ENCODE results near the gene ARIH2.
A peak's percentile ranks its signal among the peaks of the same experiment; 100 is the strongest.

Gene ARIH2

GRCh38 chr3:48949376-48949717 lies 30.7 kb downstream of the ARIH2 start:
- Histone ChIP-seq H3K79me2 (ENCODE audit: low read length) (peaks cover 70% of the 10 kb centered on the region), H3K4me2 (ENCODE audit: low read length) (no peak overlapping the region), H3K4me3 (ENCODE audit: low read length) (no peak overlapping the region)

GRCh38 chr3:48950051-48950450 lies 31.4 kb downstream of the ARIH2 start:
- peaks cover 17% of the 10 kb centered on the region for H3K36me3 ChIP-seq (replicated peaks; ENCODE audit: low read depth, low read length)
- peaks cover 11% of the 10 kb centered on the region; the same call in 1 of the 2 replicates for H3K4me1 ChIP-seq (ENCODE audit: low read length)
- no peak for TF ChIP-seq EZH2phosphoT487 (IDR thresholded peaks at IDR 0.05; ENCODE audit: low read depth)
- no peak for TF ChIP-seq CTCF (IDR thresholded peaks at IDR 0.05; ENCODE audit: low read depth, low read length)
- no peaks in the 10 kb centered on the region for H4K20me1 ChIP-seq (ENCODE audit: insufficient read depth, low read length)
- no peak overlapping the region for H3K4me3 ChIP-seq (ENCODE audit: low read length)
- no peak overlapping the region for H2AFZ ChIP-seq (ENCODE audit: low read depth, low read length)
- H3K9me3 ChIP-seq (ENCODE audit: insufficient read depth, low read length), result no peaks in the 10 kb centered on the region
- no peak overlapping the region for H3K4me2 ChIP-seq (ENCODE audit: low read length)
- no peak overlapping the region for H3K27ac ChIP-seq (ENCODE audit: low read length)
- H3K79me2 ChIP-seq (ENCODE audit: low read length), result peaks cover 67% of the 10 kb centered on the region
- H3K9ac ChIP-seq (ENCODE audit: low read length), result no peak overlapping the region
- no peaks in the 10 kb centered on the region for H3K27me3 ChIP-seq (ENCODE audit: low read depth, low read length)

More at GRCh38 chr3:48949376-48949717, 30.7 kb downstream of the ARIH2 start:
- Histone ChIP-seq H3K9me3 (ENCODE audit: insufficient read depth, low read length) (no peaks in the 10 kb centered on the region), H3K27me3 (ENCODE audit: low read depth, low read length) (no peaks in the 10 kb centered on the region), H3K4me1 (ENCODE audit: low read length) (peaks cover 11% of the 10 kb centered on the region; the same call in 1 of the 2 replicates), H2AFZ (ENCODE audit: low read depth, low read length) (no peak overlapping the region), H3K27ac (ENCODE audit: low read length) (no peak overlapping the region), H3K9ac (ENCODE audit: low read length) (no peak overlapping the region), H4K20me1 (ENCODE audit: insufficient read depth, low read length) (no peaks in the 10 kb centered on the region), H3K36me3 (replicated peaks; ENCODE audit: low read depth, low read length) (peaks cover 14% of the 10 kb centered on the region)
- TF ChIP-seq CTCF (IDR thresholded peaks at IDR 0.05; ENCODE audit: low read depth, low read length) (no peak), EZH2phosphoT487 (IDR thresholded peaks at IDR 0.05; ENCODE audit: low read depth) (no peak)

GRCh38 chr3:48951764-48952163 lies 33.1 kb downstream of the ARIH2 start:
- TF ChIP-seq EZH2phosphoT487 (IDR thresholded peaks at IDR 0.05; ENCODE audit: low read depth) (no peak), CTCF (IDR thresholded peaks at IDR 0.05; ENCODE audit: low read depth, low read length) (no peak)
- H3K4me1 ChIP-seq (ENCODE audit: low read length), result no peaks in the 10 kb centered on the region
- H3K4me2 ChIP-seq (ENCODE audit: low read length), result no peak overlapping the region
- no peak overlapping the region for H3K4me3 ChIP-seq (ENCODE audit: low read length)
- H3K27me3 ChIP-seq (ENCODE audit: low read depth, low read length), result no peaks in the 10 kb centered on the region
- H3K9ac ChIP-seq (ENCODE audit: low read length), result no peak overlapping the region
- no peak overlapping the region for H3K27ac ChIP-seq (ENCODE audit: low read length)
- no peaks in the 10 kb centered on the region for H4K20me1 ChIP-seq (ENCODE audit: insufficient read depth, low read length)
- no peak overlapping the region for H2AFZ ChIP-seq (ENCODE audit: low read depth, low read length)
- peaks cover 61% of the 10 kb centered on the region for H3K79me2 ChIP-seq (ENCODE audit: low read length)
- peaks cover 19% of the 10 kb centered on the region for H3K36me3 ChIP-seq (replicated peaks; ENCODE audit: low read depth, low read length)
- H3K9me3 ChIP-seq (ENCODE audit: insufficient read depth, low read length), result no peaks in the 10 kb centered on the region

- Histone ChIP-seq H3K9ac (ENCODE audit: low read length) (no peak overlapping the region), H3K9me3 (ENCODE audit: insufficient read depth, low read length) (no peaks in the 10 kb centered on the region), H3K79me2 (ENCODE audit: low read length) (peaks cover 65% of the 10 kb centered on the region), H3K36me3 (replicated peaks; ENCODE audit: low read depth, low read length) (peaks cover 22% of the 10 kb centered on the region), H3K4me1 (ENCODE audit: low read length) (no peaks in the 10 kb centered on the region), H4K20me1 (ENCODE audit: insufficient read depth, low read length) (peaks cover 4% of the 10 kb centered on the region; the same call in 1 of the 2 replicates), H3K27ac (ENCODE audit: low read length) (no peak overlapping the region), H3K27me3 (ENCODE audit: low read depth, low read length) (no peaks in the 10 kb centered on the region), H3K4me2 (ENCODE audit: low read length) (no peak overlapping the region), H3K4me3 (ENCODE audit: low read length) (no peak overlapping the region), H2AFZ (ENCODE audit: low read depth, low read length) (no peak overlapping the region)
- TF ChIP-seq CTCF (IDR thresholded peaks at IDR 0.05; ENCODE audit: low read depth, low read length), result peak; percentile 68
- no peak for TF ChIP-seq EZH2phosphoT487 (IDR thresholded peaks at IDR 0.05; ENCODE audit: low read depth)
Measured at GRCh38 chr3:48952510-48953118, 34.0 kb downstream of the ARIH2 start.
